HTERT RPE-1 (cell line): ENCODE measurements around the gene CCDC50.

Experiments
- in situ Hi-C: fragments of 300-500 bp; cut with MboI; formaldehyde crosslinking; loops from 4 replicates; pipeline ENCODE4 v1.14.3; 2020; ENCODE audit warnings: low sequenced_read_pairs

Gene CCDC50

DNA sequence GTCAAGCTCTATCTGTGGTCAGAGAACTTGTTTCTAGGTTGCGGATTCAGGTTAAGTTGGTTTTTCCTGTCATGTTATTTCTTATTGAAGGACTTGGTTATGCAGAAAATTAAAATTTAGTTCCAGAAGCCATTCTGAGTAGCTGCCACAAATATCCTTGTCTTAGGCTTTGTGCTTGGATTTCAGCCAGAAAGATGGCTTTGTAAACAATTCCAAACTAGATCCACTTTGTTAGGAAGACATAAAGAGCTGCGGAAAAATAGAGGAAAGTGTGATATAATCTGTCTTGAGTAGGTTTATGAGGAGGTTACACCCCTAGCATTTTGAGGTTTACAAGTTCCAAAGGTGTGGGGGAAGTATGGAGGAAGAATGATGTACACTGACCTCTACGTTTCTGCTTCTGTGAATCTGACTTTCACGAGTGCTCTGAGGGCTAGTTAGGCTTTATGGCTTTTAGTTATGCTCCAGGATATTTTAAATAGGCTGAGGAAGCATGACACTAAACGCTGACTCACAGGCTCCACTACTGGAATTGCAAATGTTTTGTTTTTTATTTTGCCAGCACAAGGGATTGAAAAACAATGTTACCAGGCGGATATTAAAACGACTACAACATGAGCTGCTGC, 47.4 kb downstream of the CCDC50 start:
- in situ Hi-C loops, result no loop called here

DNA sequence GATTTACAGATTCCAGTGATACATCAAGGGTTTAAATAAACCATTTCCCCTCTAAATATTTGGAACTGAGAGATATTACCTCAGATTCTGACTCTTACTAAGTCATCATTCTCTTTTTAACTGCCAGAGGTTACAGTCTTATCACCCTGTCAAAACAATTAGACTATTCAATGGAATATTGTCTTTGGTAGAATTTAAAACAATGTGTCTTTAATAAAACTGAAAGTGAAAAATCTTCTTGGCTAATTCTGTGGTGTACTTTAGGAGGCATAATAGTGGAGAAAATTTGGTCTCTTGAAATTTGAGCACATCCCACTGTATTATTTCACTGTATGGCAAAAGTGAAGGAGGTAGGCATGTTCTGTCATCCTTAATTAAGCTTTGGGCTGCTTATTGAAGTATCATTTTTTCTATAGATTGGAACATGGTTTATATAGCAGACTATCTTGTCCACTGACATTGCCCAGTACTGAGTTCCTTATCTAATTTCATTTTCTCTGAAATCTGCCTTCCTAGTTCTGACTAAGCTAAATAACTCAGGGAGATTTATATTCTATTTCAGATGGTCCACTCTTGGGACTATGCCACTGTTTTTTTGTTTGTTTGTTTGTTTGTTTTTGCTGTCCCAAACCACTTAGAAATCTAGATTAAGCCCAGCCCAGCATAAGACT, 49.1 kb downstream of the CCDC50 start:
- in situ Hi-C loops, result no loop called here

DNA sequence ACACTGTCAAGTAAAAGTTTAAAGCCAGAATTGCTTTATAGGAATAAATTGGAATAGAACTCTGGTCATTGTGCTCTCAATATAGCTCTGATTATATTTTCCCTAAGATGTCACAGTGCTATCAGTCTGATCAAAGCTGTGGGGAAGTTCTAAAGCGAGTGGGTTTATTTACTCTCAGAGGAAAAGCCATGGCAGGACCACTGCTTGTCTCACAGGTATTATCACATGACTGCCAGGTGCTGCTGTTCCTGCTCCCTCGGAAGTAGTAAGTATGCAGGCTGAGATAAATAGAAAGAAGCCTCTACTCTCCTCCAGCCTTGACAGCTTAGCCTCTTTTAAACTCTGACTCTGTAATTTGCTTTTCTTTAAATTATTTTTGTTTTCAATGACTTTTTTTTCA, 50.3 kb downstream of the CCDC50 start:
- in situ Hi-C loops, result no loop called here

DNA sequence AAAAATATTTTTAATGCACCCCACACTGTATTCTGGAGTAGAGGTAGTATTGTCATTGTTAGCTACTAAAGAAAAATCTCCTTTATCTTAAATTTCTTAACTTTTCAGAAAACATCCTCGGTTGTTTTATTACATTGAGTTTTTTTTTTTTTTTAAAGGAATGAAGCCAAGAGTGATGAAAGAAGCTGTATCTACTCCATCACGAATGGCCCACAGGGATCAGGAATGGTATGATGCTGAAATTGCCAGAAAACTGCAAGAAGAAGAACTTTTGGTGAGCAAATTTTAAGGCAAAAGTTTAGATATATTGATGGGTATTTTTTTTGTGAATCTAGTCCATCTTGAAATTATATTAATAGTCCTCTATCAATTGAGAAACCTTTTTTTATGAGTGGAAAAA, 50.8 kb downstream of the CCDC50 start:
- in situ Hi-C loops, result no loop called here

- in situ Hi-C loops, result no loop called here
Measured at GRCh38 chr3:191381303-191381702, 52.1 kb downstream of the CCDC50 start.

GRCh38 chr3:191382661-191383060, 53.5 kb downstream of the CCDC50 start:
- in situ Hi-C loops, result no loop called here

GRCh38 chr3:191383124-191383523, 53.9 kb downstream of the CCDC50 start:
- in situ Hi-C loops, result no loop called here

DNA sequence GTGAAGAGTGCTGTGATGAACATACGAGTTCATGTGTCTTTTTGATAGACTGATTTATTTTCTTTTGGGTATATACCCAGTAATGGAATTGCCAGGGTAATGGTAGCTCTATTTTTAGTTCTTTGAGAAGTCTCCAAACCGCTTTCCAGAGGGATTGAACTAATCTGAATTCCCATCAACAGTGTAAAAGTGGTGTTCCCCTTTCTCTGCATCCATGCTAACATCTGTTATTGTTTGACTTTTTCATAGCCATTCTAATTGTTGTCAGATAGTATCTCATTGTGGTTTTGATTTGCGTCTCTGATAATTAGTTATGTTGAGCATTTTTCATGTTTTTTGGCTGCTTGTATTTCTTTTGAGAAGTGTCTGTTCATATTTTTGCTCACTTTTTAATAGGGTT, 55.9 kb downstream of the CCDC50 start:
- in situ Hi-C loops, result no loop called here

DNA sequence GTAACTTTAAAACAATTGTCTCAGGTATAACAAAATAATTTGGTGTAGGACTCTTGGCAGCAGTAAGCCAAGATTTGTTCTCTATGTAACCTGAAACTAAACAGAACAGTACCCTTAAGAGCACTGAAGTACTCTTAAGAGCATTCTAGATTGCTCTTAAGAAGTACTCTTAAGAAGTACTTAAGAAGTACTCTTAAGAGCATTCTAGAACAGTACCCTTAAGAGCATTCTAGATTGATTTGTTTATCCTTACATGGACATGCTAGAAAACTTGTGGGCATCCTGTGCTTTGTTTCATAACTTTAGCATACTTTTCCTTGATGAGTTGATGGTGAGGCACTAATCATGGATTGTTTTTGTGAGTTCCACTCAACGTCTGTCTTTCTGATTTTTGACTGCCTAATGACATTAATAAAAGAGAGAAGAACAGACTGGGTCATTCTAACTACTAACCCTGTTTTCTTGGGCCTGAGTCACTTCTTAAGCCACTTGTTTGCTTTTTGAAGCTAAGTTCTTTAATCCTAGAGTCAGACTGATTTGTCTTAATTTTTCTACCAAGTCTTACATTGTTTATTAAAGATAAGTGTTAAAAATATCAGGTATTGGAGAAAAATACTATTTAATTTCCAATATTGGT, 58.4 kb downstream of the CCDC50 start:
- in situ Hi-C loops, result no loop called here

DNA sequence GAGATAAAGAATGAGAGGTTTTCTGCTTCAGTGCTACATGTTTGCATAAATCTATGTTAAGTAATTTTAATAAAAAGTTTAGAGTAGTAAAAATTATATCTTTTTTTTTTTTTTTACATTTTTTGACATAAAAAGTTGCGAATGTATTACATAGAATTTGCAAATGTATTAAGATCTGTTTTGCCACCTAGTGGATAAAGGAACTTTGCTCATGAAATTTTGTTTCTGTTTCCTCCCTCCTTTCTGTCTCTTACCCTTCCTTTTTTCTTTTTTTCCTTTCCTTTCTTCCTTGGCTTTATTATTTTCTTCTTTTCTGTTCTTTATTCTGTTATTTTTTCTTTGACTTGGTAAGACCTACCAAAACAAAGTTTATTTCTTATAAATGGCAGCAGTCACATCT, 59.6 kb downstream of the CCDC50 start:
- in situ Hi-C loops, result no loop called here

DNA sequence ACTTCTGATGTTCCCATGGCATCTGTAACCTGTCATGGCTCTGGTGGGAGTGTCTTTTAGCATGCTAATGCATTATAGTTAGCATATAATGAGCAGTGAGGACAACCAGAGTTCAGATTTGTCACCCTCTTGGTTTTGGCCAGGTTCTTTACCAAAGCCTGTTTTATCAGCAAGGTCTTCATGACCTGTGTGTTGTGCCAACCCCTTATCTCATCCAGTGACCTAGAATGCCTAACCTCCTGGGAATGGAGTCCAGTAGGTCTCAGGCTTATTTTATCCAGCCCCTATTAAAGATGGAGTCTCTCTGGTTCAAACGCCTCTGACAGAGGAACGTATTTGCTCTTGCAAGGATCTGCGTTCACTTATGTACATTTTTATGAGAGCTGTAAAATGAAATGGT, 61.4 kb downstream of the CCDC50 start:
- in situ Hi-C loops, result no loop called here

DNA sequence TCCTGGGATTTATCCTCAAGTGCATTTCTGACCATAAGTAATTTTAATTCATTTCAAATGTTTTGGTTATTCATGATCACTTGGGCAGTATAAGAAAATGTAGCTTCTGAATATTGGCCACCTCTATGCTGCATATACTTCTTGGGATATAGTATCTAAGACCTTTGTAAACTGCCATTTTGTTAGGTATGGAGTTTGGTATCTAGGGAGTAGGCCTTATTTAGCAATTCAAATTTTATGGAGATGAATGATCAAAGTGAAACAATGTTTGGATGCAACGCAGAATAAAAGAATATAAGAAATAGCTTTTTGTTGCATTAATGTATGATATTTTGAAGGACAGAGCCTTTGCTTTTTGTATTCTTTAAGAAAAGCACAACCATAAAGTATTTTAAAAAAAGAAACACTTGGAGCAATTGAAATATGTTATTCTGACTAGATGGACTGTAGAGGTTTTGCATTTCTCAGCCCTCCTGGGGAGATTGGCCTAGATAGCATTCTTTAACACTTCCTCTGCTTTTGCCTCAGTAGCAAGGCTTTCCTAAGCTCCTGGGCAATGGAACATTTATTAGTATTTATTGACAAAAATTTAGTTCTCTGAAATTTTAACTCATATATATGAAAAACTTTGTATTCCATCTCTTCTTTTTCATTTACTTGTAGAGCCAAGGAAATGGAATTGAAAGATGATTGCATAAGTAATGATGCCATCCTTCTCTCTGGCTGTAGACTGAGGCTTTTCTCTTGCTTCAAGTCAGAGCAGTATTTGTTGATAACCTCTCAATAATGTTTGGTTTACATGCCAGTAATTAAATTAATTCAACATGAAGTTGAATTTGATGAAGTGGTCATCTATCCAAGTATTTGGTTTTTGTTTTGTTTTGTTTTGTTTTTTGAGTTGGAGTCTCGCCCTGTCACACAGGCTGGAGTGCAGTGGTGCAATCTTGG, 62.9 kb downstream of the CCDC50 start:
- in situ Hi-C loops, result no loop called here

GRCh38 chr3:191393146-191393545, 64.0 kb downstream of the CCDC50 start:
- in situ Hi-C loops, result no loop called here

DNA sequence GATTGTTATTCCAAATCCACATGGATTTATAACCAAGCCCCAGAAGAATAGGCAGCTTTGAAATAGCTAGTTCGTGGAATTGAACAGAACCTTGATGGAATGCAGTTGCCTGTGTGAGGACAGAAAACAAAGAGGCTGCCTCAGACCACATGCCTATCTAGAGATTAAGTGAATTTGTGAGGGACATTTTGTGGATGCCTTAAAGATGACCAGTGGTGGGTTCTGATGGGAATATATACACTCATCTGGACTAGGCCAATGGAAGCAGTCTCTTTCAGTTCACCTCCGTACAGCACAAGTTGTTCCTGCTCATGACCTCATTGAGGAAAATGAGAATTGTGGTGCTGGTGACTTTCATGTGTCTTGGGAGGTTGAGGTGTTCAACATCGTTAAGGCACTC, 68.6 kb downstream of the CCDC50 start:
- in situ Hi-C loops, result no loop called here

GRCh38 chr3:191398607-191399006, 69.4 kb downstream of the CCDC50 start:
- in situ Hi-C loops, result no loop called here

DNA sequence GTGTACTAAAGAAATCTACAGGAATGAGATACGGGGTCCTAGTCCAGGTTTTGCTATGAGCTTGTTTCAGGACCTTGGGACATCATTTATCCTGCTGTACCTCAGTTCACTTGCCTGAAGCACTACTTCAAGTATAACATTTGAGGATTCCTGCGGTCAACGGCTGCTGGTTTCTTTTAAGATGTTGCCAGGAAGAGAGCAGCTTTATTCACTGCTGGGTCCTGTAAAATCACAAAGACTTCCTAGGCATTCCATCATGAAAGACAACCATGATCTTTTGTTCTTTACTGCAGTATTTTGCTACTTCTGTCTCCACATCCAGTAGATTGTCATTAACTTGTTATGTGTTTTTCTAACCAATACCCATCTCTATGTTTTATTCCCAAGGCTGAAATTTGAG, 70.7 kb downstream of the CCDC50 start:
- in situ Hi-C loops, result no loop called here

DNA sequence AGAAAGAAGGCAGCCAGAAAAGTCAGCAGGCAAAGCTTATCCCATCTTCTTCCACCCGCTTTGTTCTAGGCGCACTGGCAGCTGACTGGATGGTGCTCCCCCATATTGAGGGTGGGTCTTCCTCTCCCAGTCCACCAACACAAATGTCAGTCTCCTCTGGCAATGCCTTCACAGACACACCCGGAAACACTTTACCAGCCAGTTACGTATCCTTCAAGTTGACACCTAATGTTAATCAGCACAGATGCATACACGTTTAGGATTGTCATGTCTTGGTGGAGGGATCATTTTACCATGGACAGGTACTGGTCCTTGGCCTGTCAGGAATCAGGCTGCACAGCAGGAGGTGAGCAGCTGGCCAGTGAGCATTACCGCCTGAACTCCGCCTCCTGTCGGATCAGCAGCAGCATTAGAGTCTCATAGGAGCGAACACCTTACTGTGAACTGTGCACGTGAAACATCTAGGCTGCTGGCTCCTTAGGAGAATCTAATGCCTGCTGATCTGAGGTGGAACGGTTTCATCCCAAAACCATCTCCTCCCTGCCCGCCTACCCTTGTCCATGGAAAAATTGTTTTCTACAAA, 72.7 kb downstream of the CCDC50 start:
- in situ Hi-C loops, result no loop called here

GRCh38 chr3:191409791-191410359, 80.7 kb downstream of the CCDC50 start:
- in situ Hi-C loops, result no loop called here

GRCh38 chr3:191412759-191413158, 83.6 kb downstream of the CCDC50 start:
- in situ Hi-C loops, result no loop called here

- in situ Hi-C loops, result no loop called here
Measured at GRCh38 chr3:191414286-191414685, 85.1 kb downstream of the CCDC50 start.

DNA sequence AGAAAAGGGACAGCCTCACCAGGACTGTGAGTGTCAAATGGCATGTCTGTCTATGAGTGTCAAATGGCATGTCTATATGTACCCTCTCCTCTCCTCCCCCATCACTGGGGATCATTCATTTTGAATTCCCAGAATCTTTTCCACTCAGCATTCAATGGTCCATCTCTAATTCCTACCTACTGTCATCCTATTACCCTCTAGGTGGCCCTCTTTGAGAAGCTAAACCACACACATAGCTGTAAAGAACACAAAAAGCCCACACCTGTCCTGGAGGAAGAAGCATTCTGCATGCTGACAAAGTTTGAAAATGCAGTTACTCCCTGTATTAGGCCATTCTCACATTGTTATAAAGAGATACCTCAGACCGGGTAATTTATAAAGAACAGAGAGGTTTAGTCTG, 85.5 kb downstream of the CCDC50 start:
- in situ Hi-C loops, result no loop called here
